GM18519 (cell line): ENCODE data around the gene CSTF1.
"Not testable (repeated sequence)": the region's sequence is repeated elsewhere in the genome, so short reads cannot be mapped to it uniquely, and the experiment has no call there.

ENCODE experiments used
- ATAC-seq: cut with Tn5 transposase; IDR thresholded peaks from one replicate; pipeline ENCODE4 v1.9.1; 2021; ENCODE audit warnings: mild to moderate bottlenecking, moderate library complexity; ENCODE audit not compliant: unreplicated experiment, low FRiP score

The CSTF1 gene

GRCh38 chr20:56368351-56369134 is 23.9 kb upstream of the CSTF1 start:
- ATAC-seq, result no peak

GRCh38 chr20:56369179-56369578 is 23.3 kb upstream of the CSTF1 start:
- ATAC-seq, result no peak

- no peak for ATAC-seq
Measured at GRCh38 chr20:56371977-56372376, 20.5 kb upstream of the CSTF1 start.

GRCh38 chr20:56372850-56373249 is 19.6 kb upstream of the CSTF1 start:
- no peak for ATAC-seq

GRCh38 chr20:56373942-56374341 is 18.5 kb upstream of the CSTF1 start:
- no peak for ATAC-seq

- no peak for ATAC-seq
Measured at GRCh38 chr20:56376331-56376730, 16.1 kb upstream of the CSTF1 start.

- no peak for ATAC-seq
Measured at GRCh38 chr20:56378386-56378785, 14.1 kb upstream of the CSTF1 start.

- ATAC-seq, result no peak
Measured at GRCh38 chr20:56380375-56380774, 12.1 kb upstream of the CSTF1 start.

- ATAC-seq, result no peak
Measured at GRCh38 chr20:56381501-56381900, 10.9 kb upstream of the CSTF1 start.

- no peak for ATAC-seq
Measured at GRCh38 chr20:56382696-56383095, 9.7 kb upstream of the CSTF1 start.

- ATAC-seq, result no peak
Measured at GRCh38 chr20:56383334-56383733, 9.1 kb upstream of the CSTF1 start.

- no peak for ATAC-seq
Measured at GRCh38 chr20:56385130-56385529, 7.3 kb upstream of the CSTF1 start.

GRCh38 chr20:56386219-56386618 is 6.2 kb upstream of the CSTF1 start:
- ATAC-seq, result no peak

- ATAC-seq, result no peak
Measured at GRCh38 chr20:56388882-56389281, 3.6 kb upstream of the CSTF1 start.

- no peak for ATAC-seq
Measured at GRCh38 chr20:56389807-56390206, 2.6 kb upstream of the CSTF1 start.

GRCh38 chr20:56390396-56390795 is 2.0 kb upstream of the CSTF1 start:
- ATAC-seq, result not testable (repeated sequence)

- ATAC-seq, result no peak
Measured at GRCh38 chr20:56391037-56391436, 1.4 kb upstream of the CSTF1 start.

- ATAC-seq, result peak; percentile 13
Measured at GRCh38 chr20:56391596-56392131, 781 bp upstream of the CSTF1 start.

- ATAC-seq, result no peak
Measured at GRCh38 chr20:56392881-56393482, 537 bp downstream of the CSTF1 start.

GRCh38 chr20:56393653-56394052 is 1.2 kb downstream of the CSTF1 start:
- no peak for ATAC-seq

- no peak for ATAC-seq
Measured at GRCh38 chr20:56395166-56395565, 2.7 kb downstream of the CSTF1 start.
